Tibial artery (tissue), 4 donors: ENCODE measurements around the gene ZBTB16.

Experiments used
- DNase-seq, 2 donors: peaks; one replicate each; pipeline ENCODE4 v3.0.0-alpha.2; 2019
- H3K27ac ChIP-seq, 2 donors: fragments of 200-600 bp; sonication (generic) in 1 of 2; 1 replicate in 1 of 2; 2 replicates in 1 of 2; pipeline ENCODE4 v1.5.1; 2018 to 2019; ENCODE audit warnings: mild to moderate bottlenecking in 1 of 2
- H3K27me3 ChIP-seq, 2 donors: fragments of 200-600 bp; sonication (generic) in 1 of 2; one replicate each; pipeline versions ENCODE4 v1.5.1 to v1.6.0; 2016 to 2019
- H3K36me3 ChIP-seq, 3 donors: fragments of 200-600 bp; sonication (generic) in 2 of 3; one replicate each; pipeline ENCODE4 v1.5.1; 2016 to 2019; ENCODE audit warnings: mild to moderate bottlenecking in 2 of 3
- H3K4me1 ChIP-seq, 4 donors: fragments of 200-600 bp; sonication (generic) in 2 of 4; 1 replicate in 3 of 4; 2 replicates in 1 of 4; pipeline ENCODE4 v1.5.1; 2016 to 2019
- H3K4me3 ChIP-seq, 2 donors: fragments of 200-600 bp; sonication (generic) in 1 of 2; 1 replicate in 1 of 2; 2 replicates in 1 of 2; pipeline ENCODE4 v1.5.1; 2018 to 2019; ENCODE audit warnings: mild to moderate bottlenecking in 2 of 2
- H3K9me3 ChIP-seq, 3 donors: fragments of 200-600 bp; sonication (generic) in 1 of 3; one replicate each; pipeline ENCODE4 v1.5.1; 2016 to 2019
- CTCF ChIP-seq, 2 experiments: fragments of 200-600 bp in 1 of 2; fragments of 450-650 bp in 1 of 2; IDR thresholded peaks; one replicate each; pipeline ENCODE4 v1.5.1; 2017 to 2019; ENCODE audit warnings: antibody characterized with exemption in 2 of 2, mild to moderate bottlenecking in 1 of 2, moderate library complexity in 1 of 2
- intact Hi-C: fragments of 100-400 bp; cut with DNase I; formaldehyde crosslinking; loops from one replicate; pipeline ENCODE4 v1.15.0; 2023; ENCODE audit warnings: low total_unique reads

The ZBTB16 gene

GRCh38 chr11:114131461-114131864 lies 72.0 kb downstream of the ZBTB16 start:
- no peak for TF ChIP-seq CTCF (IDR thresholded peaks at IDR 0.05)
- Histone ChIP-seq H3K27me3 (no peaks in the 10 kb centered on the region), H3K4me1 (peaks cover 4 to 100% (median 97%) of the 10 kb centered on the region in 4 donors), H3K9me3 (no peaks in the 10 kb centered on the region), H3K4me3 (peak overlapping the region in 1 of 2 donors; percentile 29), H3K36me3 (peaks cover 20 to 35% (median 30%) of the 10 kb centered on the region in 3 donors), H3K27ac (peak overlapping the region; percentile 94 to 95)
- no peak for DNase-seq
- intact Hi-C loops: no loop called here

DNA sequence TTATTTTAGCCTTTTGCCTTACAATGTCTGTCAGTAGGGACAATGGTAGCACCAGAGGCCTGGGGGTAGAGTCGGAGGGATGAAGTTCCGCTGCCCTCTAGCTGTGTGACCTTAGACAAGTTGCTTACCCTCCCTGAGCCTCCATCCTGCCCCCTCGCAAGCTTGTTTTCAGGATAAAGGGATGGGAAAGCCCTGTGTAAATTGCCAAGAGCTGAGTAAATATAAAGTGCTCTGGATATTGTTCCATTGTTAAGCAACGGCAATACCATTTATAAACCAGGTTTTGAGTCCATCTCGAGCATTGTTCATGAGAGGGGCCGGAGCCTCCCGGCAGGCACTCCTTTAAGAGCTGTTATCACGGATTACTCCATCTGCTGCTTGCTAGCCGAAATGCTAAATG lies 72.9 kb downstream of the ZBTB16 start:
- peak overlapping the region; percentile 19 to 29 for H3K4me3 ChIP-seq
- intact Hi-C loops: no loop called here
- H3K36me3 ChIP-seq: peaks cover 14 to 33% (median 29%) of the 10 kb centered on the region in 3 donors

DNA sequence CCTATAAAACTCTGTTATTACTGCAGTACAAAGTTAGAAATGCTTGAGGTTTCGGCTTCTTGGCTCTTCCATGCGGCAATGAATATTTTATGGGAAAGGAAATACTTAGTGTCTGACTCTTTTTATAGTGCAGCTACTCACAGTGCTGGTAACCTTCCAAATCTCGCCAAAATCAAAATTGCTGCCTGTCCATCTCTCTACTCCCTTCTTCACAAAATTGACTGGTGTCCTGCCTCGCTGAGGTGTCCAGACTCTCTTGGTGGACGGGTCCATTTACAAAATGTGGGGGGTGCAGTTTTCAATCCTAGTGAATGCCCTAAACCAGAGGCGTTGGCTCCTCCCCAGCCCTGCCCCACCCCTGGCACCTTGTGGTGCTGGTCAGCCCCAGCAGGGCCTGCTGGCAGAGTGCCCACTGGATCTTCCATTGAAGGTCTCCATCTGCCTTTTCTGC lies 73.5 kb downstream of the ZBTB16 start:
- peak; percentile 66 to 78 for DNase-seq
- Histone ChIP-seq H3K9me3 (no peaks in the 10 kb centered on the region), H3K36me3 (peaks cover 14 to 33% (median 29%) of the 10 kb centered on the region in 3 donors), H3K27me3 (no peaks in the 10 kb centered on the region), H3K4me3 (peak overlapping the region; percentile 19 to 29), H3K4me1 (peaks cover 4 to 100% (median 96%) of the 10 kb centered on the region in 4 donors), H3K27ac (peak overlapping the region; percentile 94 to 95)
- intact Hi-C loops: no loop called here
- no peak for TF ChIP-seq CTCF (IDR thresholded peaks at IDR 0.05)

More for the DNA sequence above, 72.9 kb downstream of the ZBTB16 start:
- Histone ChIP-seq H3K27me3 (no peaks in the 10 kb centered on the region), H3K9me3 (no peaks in the 10 kb centered on the region), H3K27ac (peak overlapping the region; percentile 94 to 95), H3K4me1 (peaks cover 4 to 100% (median 96%) of the 10 kb centered on the region in 4 donors)
- TF ChIP-seq CTCF (IDR thresholded peaks at IDR 0.05): no peak
- DNase-seq: peak in 1 of 2 donors; percentile 20

GRCh38 chr11:114133548-114134329 lies 74.2 kb downstream of the ZBTB16 start:
- intact Hi-C loops: no loop called here
- no peaks in the 10 kb centered on the region for H3K27me3 ChIP-seq
- DNase-seq: peak; percentile 76 to 88
- H3K36me3 ChIP-seq: peaks cover 11 to 29% (median 28%) of the 10 kb centered on the region in 3 donors
- H3K27ac ChIP-seq: peak overlapping the region; percentile 94 to 95
- peak overlapping the region in 1 of 2 donors; percentile 29 for H3K4me3 ChIP-seq
- H3K4me1 ChIP-seq: peaks cover 4 to 100% (median 96%) of the 10 kb centered on the region in 4 donors
- peak in 1 of 2 experiments; percentile 18 for TF ChIP-seq CTCF (IDR thresholded peaks at IDR 0.05)
- no peaks in the 10 kb centered on the region for H3K9me3 ChIP-seq

DNA sequence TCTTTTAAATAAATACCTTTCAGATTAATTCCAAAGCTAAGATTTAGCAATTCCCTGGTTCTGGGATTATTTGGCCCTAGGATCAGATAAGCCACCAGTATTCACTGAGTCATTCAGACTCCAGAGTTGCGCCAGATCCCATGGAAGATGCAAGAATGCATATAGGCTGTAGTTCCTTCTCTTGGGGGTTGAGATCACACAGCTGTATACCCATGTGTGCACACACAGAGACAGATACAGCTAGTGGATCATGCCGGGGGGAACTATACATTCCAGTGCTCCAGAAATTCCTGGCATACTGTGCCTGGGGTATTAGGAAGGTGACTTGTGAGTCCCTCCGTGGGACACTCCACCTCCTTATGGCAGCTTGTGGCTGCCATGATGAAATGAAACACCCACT lies 75.4 kb downstream of the ZBTB16 start:
- peaks cover 4 to 100% (median 95%) of the 10 kb centered on the region in 4 donors for H3K4me1 ChIP-seq
- TF ChIP-seq CTCF (IDR thresholded peaks at IDR 0.05): no peak
- H3K27me3 ChIP-seq: no peaks in the 10 kb centered on the region
- intact Hi-C loops: no loop called here
- DNase-seq: peak in 1 of 2 donors; percentile 55
- H3K4me3 ChIP-seq: no peak overlapping the region
- no peaks in the 10 kb centered on the region for H3K9me3 ChIP-seq
- peaks cover 15 to 33% (median 33%) of the 10 kb centered on the region in 3 donors for H3K36me3 ChIP-seq
- H3K27ac ChIP-seq: peak overlapping the region; percentile 94 to 95
